ENCODE results near the gene ARMH3.

ARMH3 gene

GRCh38 chr10:101824736-101825135 is 231.2 kb downstream of the ARMH3 start:
- no peak for DNase-seq (ENCODE audit: low read depth)
- H3K4me3 ChIP-seq (ENCODE audit: low read depth, low read length): no peak overlapping the region

GRCh38 chr10:101818872-101819633 is 236.9 kb downstream of the ARMH3 start:
- H3K4me3 ChIP-seq (ENCODE audit: low read depth, low read length): peak overlapping the region; percentile 86
- DNase-seq (ENCODE audit: low read depth): no peak

GRCh38 chr10:101818119-101818871 is 237.7 kb downstream of the ARMH3 start, which contains the start of gene OGA:
Gene OGA (minus strand): TSS chr10:101818444. CDS start chr10:101818022, 422 bp downstream.
- peak; percentile 100 for DNase-seq (ENCODE audit: low read depth)
- peak within 1 kb of the TSS; percentile 86 for H3K4me3 ChIP-seq (ENCODE audit: low read depth, low read length)

- peak; percentile 88 for DNase-seq (ENCODE audit: low read depth)
- peak overlapping the region; percentile 86 for H3K4me3 ChIP-seq (ENCODE audit: low read depth, low read length)
Measured at GRCh38 chr10:101817337-101818118, 238.4 kb downstream of the ARMH3 start.

GRCh38 chr10:101816913-101817336 is 239.0 kb downstream of the ARMH3 start:
- peak overlapping the region; percentile 86 for H3K4me3 ChIP-seq (ENCODE audit: low read depth, low read length)
- DNase-seq (ENCODE audit: low read depth): no peak

- peak overlapping the region; percentile 86 for H3K4me3 ChIP-seq (ENCODE audit: low read depth, low read length)
- no peak for DNase-seq (ENCODE audit: low read depth)
Measured at GRCh38 chr10:101816376-101816775, 239.6 kb downstream of the ARMH3 start.

GRCh38 chr10:101814466-101815071 is 241.4 kb downstream of the ARMH3 start:
- H3K4me3 ChIP-seq (ENCODE audit: low read depth, low read length): peak overlapping the region; percentile 86
- no peak for DNase-seq (ENCODE audit: low read depth)

GRCh38 chr10:101812606-101813005 is 243.4 kb downstream of the ARMH3 start:
- no peak for DNase-seq (ENCODE audit: low read depth)
- no peak overlapping the region for H3K4me3 ChIP-seq (ENCODE audit: low read depth, low read length)

- no peak for DNase-seq (ENCODE audit: low read depth)
- no peak overlapping the region for H3K4me3 ChIP-seq (ENCODE audit: low read depth, low read length)
Measured at GRCh38 chr10:101807158-101807557, 248.8 kb downstream of the ARMH3 start.

- no peak for DNase-seq (ENCODE audit: low read depth)
- H3K4me3 ChIP-seq (ENCODE audit: low read depth, low read length): no peak overlapping the region
Measured at GRCh38 chr10:101803511-101803910, 252.5 kb downstream of the ARMH3 start.

GRCh38 chr10:101797403-101798059 is 258.4 kb downstream of the ARMH3 start:
- no peak overlapping the region for H3K4me3 ChIP-seq (ENCODE audit: low read depth, low read length)
- no peak for DNase-seq (ENCODE audit: low read depth)
